WTC11 (cell line): Measurements from ENCODE around the gene MERTK. TPM values are rescaled to one million over a fixed set of nuclear protein-coding genes. Genes with fewer than 3 reads are reported as not detected.

Experiments used
- ATAC-seq: fragments of 200-7000 bp; cut with Tn5 transposase; 2 replicates; pipeline ENCODE4 v1.10.0; 2021; ENCODE audit warnings: mild to moderate bottlenecking, moderate library complexity
- CTCF ChIA-PET: fragments of 300-600 bp; sonication (Branson Sonifier 250); formaldehyde crosslinking; loops from one replicate; lab custom pipeline; 2021; ENCODE audit warnings: antibody characterized with exemption; lab: Charles Lee
- POLR2A ChIA-PET: fragments of 350-600 bp; sonication (Branson Sonifier 250); formaldehyde crosslinking; loops from one replicate; lab custom pipeline; 2021; ENCODE audit warnings: antibody characterized with exemption; lab: Charles Lee
- DNase-seq: peaks from one replicate; pipeline ENCODE4 v3.0.0; 2021; ENCODE audit warnings: low spot score
- H3K27ac Mint-ChIP-seq: 2 replicates; pipeline ENCODE4 v1.8.0; 2021; ENCODE audit warnings: mixed read lengths
- H3K27me3 Mint-ChIP-seq: 2 replicates; pipeline ENCODE4 v1.8.0; 2021; ENCODE audit warnings: low read depth, mild to moderate bottlenecking, moderate library complexity, mixed read lengths
- H3K36me3 Mint-ChIP-seq: 2 replicates; pipeline ENCODE4 v1.8.0; 2021; ENCODE audit warnings: mixed read lengths
- H3K4me1 Mint-ChIP-seq: 2 replicates; pipeline ENCODE4 v1.8.0; 2022; ENCODE audit warnings: mixed read lengths
- H3K4me3 Mint-ChIP-seq: 2 replicates; pipeline ENCODE4 v1.8.0; 2021; ENCODE audit warnings: mild to moderate bottlenecking, moderate library complexity, mixed read lengths
- H3K9me3 Mint-ChIP-seq: 2 replicates; pipeline ENCODE4 v1.8.0; 2021; ENCODE audit warnings: mixed read lengths
- E2F4 ChIP-seq: sonication (generic); formaldehyde crosslinking; IDR thresholded peaks from 2 replicates; pipeline ENCODE4 v1.8.1; 2022; ENCODE audit warnings: low read depth, mild to moderate bottlenecking, moderate library complexity, missing genetic modification reagents, borderline replicate concordance
- IRF1 ChIP-seq: sonication (generic); formaldehyde crosslinking; IDR thresholded peaks from 2 replicates; pipeline ENCODE4 v1.8.0; 2023; ENCODE audit warnings: missing genetic modification reagents
- IRF2 ChIP-seq: sonication (generic); formaldehyde crosslinking; IDR thresholded peaks from 2 replicates; pipeline ENCODE4 v1.8.0; 2022; ENCODE audit warnings: low read depth, missing genetic modification reagents, borderline replicate concordance
- NFYB ChIP-seq: sonication (generic); formaldehyde crosslinking; conservative IDR thresholded peaks from 2 replicates; pipeline ENCODE4 v1.8.0; 2022; ENCODE audit warnings: low read depth, missing genetic modification reagents
- NR3C1 ChIP-seq: sonication (generic); formaldehyde crosslinking; conservative IDR thresholded peaks from 2 replicates; pipeline ENCODE4 v1.8.1; 2023; ENCODE audit warnings: low read depth, mild to moderate bottlenecking, missing genetic modification reagents
- ZNF317 ChIP-seq: sonication (generic); formaldehyde crosslinking; IDR thresholded peaks from 2 replicates; pipeline ENCODE4 v1.8.1; 2023; ENCODE audit warnings: low read depth, mild to moderate bottlenecking, moderate library complexity, missing genetic modification reagents, borderline replicate concordance
- ZNF416 ChIP-seq: fragments of 250-450 bp; sonication (Bioruptor Pico); IDR thresholded peaks from 2 replicates; pipeline ENCODE4 v1.9.0; 2021; ENCODE audit warnings: mild to moderate bottlenecking, inconsistent platforms
- total RNA-seq: library from RNA; stranded (reverse); gene quantifications from 3 replicates; pipeline ENCODE4 v1.2.3, GENCODE V29; 2021
- TF ChIP-seq, protein P1 (sequence below): sonication (generic); formaldehyde crosslinking; IDR thresholded peaks from 2 replicates; pipeline ENCODE4 v1.8.0; 2022; ENCODE audit warnings: mild to moderate bottlenecking, missing genetic modification reagents
- TF ChIP-seq, protein P2 (sequence below): fragments of 250-450 bp; sonication (Bioruptor Pico); IDR thresholded peaks from 2 replicates; pipeline ENCODE4 v1.9.0; 2021; ENCODE audit warnings: mild to moderate bottlenecking, borderline replicate concordance
- TF ChIP-seq, protein P3 (sequence below): sonication (generic); formaldehyde crosslinking; IDR thresholded peaks from 2 replicates; pipeline ENCODE4 v1.8.0; 2022; ENCODE audit warnings: missing genetic modification reagents

The MERTK gene
- total RNA-seq, 1 experiment from 2014 or later: 6.9 TPM

GRCh38 chr2:111978452-111979170 is 80.2 kb downstream of the MERTK start:
- TF ChIP-seq, protein P1, sequence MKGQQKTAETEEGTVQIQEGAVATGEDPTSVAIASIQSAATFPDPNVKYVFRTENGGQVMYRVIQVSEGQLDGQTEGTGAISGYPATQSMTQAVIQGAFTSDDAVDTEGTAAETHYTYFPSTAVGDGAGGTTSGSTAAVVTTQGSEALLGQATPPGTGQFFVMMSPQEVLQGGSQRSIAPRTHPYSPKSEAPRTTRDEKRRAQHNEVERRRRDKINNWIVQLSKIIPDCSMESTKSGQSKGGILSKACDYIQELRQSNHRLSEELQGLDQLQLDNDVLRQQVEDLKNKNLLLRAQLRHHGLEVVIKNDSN (CRISPR knock-in tag): no peak
- TF ChIP-seq E2F4: no peak
- no peak for TF ChIP-seq IRF1 (CRISPR knock-in tag)
- TF ChIP-seq, protein P2, sequence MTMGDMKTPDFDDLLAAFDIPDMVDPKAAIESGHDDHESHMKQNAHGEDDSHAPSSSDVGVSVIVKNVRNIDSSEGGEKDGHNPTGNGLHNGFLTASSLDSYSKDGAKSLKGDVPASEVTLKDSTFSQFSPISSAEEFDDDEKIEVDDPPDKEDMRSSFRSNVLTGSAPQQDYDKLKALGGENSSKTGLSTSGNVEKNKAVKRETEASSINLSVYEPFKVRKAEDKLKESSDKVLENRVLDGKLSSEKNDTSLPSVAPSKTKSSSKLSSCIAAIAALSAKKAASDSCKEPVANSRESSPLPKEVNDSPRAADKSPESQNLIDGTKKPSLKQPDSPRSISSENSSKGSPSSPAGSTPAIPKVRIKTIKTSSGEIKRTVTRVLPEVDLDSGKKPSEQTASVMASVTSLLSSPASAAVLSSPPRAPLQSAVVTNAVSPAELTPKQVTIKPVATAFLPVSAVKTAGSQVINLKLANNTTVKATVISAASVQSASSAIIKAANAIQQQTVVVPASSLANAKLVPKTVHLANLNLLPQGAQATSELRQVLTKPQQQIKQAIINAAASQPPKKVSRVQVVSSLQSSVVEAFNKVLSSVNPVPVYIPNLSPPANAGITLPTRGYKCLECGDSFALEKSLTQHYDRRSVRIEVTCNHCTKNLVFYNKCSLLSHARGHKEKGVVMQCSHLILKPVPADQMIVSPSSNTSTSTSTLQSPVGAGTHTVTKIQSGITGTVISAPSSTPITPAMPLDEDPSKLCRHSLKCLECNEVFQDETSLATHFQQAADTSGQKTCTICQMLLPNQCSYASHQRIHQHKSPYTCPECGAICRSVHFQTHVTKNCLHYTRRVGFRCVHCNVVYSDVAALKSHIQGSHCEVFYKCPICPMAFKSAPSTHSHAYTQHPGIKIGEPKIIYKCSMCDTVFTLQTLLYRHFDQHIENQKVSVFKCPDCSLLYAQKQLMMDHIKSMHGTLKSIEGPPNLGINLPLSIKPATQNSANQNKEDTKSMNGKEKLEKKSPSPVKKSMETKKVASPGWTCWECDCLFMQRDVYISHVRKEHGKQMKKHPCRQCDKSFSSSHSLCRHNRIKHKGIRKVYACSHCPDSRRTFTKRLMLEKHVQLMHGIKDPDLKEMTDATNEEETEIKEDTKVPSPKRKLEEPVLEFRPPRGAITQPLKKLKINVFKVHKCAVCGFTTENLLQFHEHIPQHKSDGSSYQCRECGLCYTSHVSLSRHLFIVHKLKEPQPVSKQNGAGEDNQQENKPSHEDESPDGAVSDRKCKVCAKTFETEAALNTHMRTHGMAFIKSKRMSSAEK (CRISPR knock-in tag): no peak
- no peak for TF ChIP-seq NR3C1 (CRISPR knock-in tag)
- TF ChIP-seq, protein P3, sequence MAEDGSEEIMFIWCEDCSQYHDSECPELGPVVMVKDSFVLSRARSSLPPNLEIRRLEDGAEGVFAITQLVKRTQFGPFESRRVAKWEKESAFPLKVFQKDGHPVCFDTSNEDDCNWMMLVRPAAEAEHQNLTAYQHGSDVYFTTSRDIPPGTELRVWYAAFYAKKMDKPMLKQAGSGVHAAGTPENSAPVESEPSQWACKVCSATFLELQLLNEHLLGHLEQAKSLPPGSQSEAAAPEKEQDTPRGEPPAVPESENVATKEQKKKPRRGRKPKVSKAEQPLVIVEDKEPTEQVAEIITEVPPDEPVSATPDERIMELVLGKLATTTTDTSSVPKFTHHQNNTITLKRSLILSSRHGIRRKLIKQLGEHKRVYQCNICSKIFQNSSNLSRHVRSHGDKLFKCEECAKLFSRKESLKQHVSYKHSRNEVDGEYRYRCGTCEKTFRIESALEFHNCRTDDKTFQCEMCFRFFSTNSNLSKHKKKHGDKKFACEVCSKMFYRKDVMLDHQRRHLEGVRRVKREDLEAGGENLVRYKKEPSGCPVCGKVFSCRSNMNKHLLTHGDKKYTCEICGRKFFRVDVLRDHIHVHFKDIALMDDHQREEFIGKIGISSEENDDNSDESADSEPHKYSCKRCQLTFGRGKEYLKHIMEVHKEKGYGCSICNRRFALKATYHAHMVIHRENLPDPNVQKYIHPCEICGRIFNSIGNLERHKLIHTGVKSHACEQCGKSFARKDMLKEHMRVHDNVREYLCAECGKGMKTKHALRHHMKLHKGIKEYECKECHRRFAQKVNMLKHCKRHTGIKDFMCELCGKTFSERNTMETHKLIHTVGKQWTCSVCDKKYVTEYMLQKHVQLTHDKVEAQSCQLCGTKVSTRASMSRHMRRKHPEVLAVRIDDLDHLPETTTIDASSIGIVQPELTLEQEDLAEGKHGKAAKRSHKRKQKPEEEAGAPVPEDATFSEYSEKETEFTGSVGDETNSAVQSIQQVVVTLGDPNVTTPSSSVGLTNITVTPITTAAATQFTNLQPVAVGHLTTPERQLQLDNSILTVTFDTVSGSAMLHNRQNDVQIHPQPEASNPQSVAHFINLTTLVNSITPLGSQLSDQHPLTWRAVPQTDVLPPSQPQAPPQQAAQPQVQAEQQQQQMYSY: no peak
- no peak for TF ChIP-seq ZNF416 (CRISPR knock-in tag)
- no peak for TF ChIP-seq NFYB (CRISPR knock-in tag)
- CTCF ChIA-PET: no interaction called here
- no peak for DNase-seq
- Mint-ChIP-seq H3K4me1 (0 out of 2 replicates have a peak, but pooled peaks cover 1% of the 10 kb centered on the region), H3K4me3 (no peak overlapping the region), H3K36me3 (peaks cover 32% of the 10 kb centered on the region), H3K9me3 (peaks cover 14% of the 10 kb centered on the region), H3K27ac (no peak overlapping the region), H3K27me3 (no peaks in the 10 kb centered on the region)
- no peak for ATAC-seq
- POLR2A ChIA-PET: interaction anchor here (0.7 kb wide), 1 partner anchor 941 kb away, joined by 5 read pairs; no protein-coding TSS in a partner anchor

DNA sequence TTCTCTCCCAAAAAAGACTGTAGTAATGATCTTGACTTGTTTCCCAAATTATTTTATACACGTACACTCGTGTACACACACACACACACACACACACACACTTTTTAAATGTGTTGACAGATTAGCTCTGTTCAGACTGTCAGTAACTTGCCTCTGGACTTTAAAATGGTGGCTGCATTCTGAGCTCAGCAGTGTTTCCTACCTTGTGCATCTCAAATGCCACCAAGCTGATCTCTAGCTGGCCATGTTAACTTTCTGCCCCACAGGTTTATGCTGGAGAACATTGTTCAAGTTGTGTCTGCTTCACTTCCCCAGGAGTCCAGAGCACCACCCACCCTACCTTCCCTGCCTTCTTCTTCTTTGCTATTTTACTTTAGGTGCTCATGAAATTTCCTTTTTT is 83.3 kb downstream of the MERTK start:
- DNase-seq (no peak), ATAC-seq (no peak)
- TF ChIP-seq ZNF317 (no peak), IRF2 (CRISPR knock-in tag) (no peak)
- Mint-ChIP-seq H3K27ac (no peak overlapping the region), H3K9me3 (peaks cover 13% of the 10 kb centered on the region), H3K4me1 (peaks cover 3% of the 10 kb centered on the region), H3K36me3 (peaks cover 19% of the 10 kb centered on the region), H3K4me3 (no peak overlapping the region), H3K27me3 (no peaks in the 10 kb centered on the region)
- POLR2A ChIA-PET: no interaction called here
- CTCF ChIA-PET: no interaction called here
